Smooth muscle cell of trachea (primary cell): ENCODE results near the gene KCTD15. TPM values are rescaled to one million over a fixed set of nuclear protein-coding genes. Genes with fewer than 3 reads are reported as not detected.

Experiments
- total RNA-seq: library from RNA; depleted of rRNA; stranded (reverse); fragments of >200 nt; gene quantifications from 2 replicates; pipeline ENCODE4 v1.2.1, GENCODE V29; 2014

Gene KCTD15, protein sequence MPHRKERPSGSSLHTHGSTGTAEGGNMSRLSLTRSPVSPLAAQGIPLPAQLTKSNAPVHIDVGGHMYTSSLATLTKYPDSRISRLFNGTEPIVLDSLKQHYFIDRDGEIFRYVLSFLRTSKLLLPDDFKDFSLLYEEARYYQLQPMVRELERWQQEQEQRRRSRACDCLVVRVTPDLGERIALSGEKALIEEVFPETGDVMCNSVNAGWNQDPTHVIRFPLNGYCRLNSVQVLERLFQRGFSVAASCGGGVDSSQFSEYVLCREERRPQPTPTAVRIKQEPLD
- total RNA-seq: 8.6 and 13.6 TPM in 2 replicates

DNA sequence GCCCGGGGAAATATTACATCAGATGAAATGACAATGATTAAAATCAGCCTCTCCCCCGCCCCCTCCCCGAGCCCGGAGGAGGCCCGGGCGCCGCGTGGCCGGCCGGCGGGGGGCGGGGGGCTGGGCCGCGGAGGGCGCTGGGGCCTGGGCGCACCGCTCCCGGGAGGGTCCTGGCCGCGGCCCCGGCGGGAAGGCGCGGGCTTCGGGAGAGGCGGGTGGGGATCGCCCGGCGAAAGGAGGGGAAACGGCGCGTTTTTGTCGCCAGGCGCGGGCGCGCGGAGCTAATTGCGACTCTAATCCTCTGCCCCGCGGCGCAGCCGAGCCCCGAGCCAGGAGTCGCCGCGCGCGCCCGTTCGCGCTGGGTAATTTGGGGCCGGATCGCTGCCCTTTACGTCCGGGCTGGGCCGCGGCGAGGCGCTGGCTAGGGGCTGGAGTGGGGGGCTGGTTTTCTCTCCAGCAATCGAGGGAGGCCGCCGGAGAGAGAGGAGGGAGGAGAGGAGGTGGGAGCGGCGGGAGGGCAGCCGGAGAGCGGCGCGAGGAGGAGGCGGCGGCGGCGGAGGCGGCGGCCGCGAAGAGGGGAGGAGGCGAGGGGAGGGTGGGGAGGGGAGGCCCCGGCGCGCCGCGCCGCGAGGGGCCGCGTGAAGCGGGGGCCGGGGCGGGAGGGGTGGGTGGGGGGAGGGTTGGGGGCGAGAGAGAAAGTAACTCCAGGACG, at the start of gene KCTD15:
KCTD15 (plus strand) TSS at position 707 of the 712 bp plus-strand sequence. CDS start 3,585 bp downstream, outside the sequence.

Other genes with a start within 250 kb of the KCTD15 start
- 0.15 TPM in 1 of 2 replicates, not detected in the other for gene CHST8, start 174.9 kb upstream of the KCTD15 start, total RNA-seq